GM19328 (cell line): ENCODE results near the gene PHACTR1.

Experiments used
- ATAC-seq: cut with Tn5 transposase; IDR thresholded peaks from one replicate; pipeline ENCODE4 v1.9.1; 2021; ENCODE audit warnings: mild to moderate bottlenecking, moderate library complexity; ENCODE audit not compliant: unreplicated experiment

The PHACTR1 gene

DNA sequence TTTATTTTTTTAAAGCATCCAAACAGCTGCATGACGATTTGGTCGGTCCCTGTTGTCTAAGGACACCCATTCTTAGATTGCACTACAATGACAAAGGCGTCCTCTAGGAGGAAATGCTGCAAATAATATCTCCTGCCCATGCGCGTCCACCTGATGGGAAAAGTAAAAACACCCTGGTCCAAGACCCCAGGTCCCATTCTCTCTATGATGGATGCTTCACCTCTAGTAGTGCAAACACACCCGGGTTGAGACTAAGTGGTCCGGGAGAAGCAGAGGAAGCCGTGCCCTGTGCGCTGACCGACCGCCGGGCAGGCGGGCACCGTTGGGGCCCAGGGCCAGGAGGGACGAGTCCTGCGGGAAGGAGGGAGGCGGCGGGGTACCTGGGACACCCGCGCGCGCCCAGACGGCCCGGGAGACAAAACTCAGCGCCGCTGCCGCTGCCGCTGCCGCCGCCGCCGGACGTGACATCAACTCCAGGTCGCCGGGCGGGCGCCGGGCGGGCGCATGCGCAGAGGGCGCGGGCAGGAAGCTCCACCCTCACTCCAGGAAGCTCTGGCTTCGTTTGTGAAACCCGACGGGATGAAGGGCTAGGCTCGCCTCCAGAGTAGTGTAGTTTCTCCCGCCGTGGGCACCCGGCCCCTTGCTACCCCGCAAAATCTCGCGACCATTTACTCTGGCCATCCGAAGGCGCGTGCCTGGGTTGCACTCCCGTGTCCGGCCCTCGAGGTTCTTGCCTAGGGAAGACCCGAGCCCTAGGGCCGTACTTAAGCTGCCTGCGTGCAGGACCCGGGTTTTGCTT is 611.7 kb downstream of the PHACTR1 start, which contains the start of gene TBC1D7:
TBC1D7 (minus strand) TSS at position 462 of the 799 bp plus-strand sequence. CDS start 1,639 bp downstream, outside the sequence.
- peak; percentile 89 for ATAC-seq

DNA sequence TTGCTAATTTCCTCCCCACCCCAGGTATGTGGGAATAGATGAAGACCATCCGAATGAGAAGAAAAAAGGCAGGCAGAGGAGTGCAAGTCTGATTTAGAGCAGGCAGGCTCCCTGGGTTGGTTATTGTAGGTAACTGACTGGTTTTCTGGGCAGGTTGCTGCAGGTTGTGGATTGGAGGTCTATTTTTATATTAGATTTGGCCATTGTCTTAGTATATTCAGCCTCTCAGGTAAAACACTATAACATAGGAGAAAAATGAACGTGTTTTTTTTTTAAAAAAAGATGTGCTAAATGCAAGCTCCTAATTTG is 612.3 kb downstream of the PHACTR1 start:
- no peak for ATAC-seq

DNA sequence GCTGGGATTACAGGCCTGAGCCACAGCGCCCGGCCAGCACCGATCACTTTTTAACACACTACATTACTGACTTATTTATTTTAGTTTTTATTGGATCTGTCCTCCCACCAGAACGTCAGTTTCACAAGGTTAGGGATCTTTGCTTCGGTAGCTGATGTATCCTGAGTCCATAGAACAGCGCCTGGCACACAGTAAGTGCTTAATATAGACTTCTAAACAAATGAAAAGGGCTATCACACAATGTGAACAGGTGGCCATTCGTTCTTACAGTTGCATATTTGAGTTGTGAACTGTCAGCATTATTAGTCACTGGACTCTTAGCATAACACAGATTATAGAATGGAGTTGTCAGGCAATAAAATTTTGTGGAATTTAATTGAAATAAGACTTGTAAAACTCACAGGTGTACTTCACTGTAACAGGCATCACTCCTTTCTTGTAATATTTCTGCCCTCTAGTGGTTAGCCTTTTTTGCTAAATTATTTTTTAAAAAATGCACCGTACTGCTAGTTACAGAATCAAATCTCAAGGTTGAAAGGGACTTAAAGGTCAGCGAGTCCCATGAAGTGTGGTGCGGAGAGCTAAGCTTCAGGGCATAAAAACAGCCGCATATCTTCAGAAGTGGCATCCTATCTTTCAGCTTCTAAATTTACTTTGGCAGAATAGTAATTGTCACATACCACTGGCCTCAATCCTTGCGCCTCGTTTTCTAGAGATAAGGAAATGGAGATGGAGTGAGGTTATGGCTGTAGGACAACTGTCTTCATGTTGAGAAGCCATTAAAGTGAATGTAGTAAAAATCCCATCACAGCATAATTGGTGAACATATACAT is 615.2 kb downstream of the PHACTR1 start:
- no peak for ATAC-seq

DNA sequence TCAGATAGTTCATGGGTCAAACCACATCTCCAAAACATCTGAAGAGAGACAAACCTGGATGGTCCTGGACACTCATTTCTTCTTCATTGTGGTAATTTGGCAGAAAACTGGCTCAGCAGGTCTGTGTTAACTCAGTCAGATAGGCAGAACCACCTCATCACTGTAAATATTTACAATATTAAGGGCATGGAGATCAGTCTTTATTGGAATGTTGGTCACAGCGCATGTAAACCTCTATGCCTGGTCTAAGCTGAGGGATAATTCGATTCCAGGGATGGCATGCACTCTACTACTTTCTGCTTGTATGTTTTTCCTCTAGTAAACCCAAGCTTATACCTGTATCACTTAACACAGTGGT is 615.8 kb downstream of the PHACTR1 start:
- ATAC-seq: no peak

DNA sequence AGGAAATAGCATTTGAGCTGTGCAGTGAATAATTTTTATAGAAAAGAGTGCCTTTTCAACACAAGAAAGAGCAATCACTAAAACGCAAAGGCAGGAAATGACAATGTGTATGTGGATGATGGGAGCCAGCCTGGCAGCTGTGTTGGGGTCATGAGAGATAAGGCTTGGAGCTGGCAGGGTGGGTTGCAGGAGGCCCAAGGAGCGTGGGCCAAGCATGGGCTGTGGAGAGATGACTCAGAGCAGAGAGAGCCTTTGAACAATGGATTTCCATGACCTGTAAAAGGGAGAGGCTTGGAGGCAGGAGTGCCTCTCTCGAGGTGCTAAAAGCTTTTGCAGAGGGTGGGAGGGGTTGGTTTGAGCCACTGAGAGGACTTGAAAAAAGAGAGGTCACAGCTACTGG is 618.4 kb downstream of the PHACTR1 start:
- no peak for ATAC-seq

DNA sequence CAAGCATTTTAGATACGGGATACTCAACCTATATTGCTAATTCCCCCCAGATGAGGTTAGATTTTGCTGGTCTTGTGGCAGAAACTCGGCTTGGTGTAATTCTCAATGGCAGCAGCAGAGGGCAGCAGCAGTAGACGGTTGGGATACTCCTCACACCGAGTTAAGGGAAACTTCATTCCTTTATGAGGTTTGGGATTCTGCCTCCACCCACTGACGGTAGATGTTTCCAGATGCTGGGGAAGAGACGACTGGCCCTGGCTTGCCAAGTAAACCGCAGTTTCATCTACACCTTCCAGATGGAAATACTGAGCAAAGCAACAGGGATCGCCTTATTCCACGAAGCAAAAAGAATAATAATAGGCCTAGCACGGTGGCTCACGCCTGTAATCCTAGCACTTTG is 620.0 kb downstream of the PHACTR1 start:
- no peak for ATAC-seq

DNA sequence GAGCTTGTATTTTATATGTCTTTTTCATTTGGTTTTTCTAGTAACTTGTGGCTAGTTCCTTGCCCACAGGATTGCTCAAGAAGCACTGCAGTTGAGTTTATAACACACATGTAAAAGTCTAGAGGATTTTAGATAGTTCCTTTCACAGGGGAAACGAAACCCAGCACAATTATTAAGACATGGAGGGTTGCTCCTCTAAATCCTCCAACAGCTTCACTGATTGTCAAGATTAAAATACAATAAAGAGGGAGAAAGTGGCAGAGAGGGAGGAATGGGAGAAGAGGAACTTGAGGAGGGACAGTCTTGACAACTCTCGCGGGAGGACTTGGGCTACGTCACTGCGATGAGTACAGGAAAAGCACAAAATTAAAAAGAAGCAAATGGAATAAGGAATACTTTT is 621.5 kb downstream of the PHACTR1 start:
- ATAC-seq: no peak
